ENCODE results near the gene NMD3.
"Not testable (repeated sequence)": the region's sequence is repeated elsewhere in the genome, so short reads cannot be mapped to it uniquely, and the experiment has no call there.

NMD3 gene

DNA sequence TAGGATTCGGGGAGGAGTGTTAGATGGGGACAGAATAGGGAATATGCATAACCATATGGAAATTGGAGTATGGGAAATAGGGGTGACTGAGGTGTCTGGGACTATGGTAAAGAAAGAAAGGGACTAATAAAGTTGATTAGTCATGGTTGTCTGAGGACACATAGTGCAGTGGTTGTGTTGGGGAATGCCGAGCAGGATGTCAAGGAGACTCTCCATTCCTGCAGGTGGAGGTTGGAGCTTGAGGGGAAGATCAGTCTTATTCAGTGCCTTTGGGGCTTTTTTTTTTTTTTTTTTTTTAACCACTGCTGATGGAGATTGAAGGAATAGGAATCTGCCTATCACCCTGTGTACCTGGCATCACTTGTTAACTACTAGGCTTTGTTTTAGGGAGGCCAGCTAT lies 10.8 kb downstream of the NMD3 start:
- DNase-seq = no peak

DNA sequence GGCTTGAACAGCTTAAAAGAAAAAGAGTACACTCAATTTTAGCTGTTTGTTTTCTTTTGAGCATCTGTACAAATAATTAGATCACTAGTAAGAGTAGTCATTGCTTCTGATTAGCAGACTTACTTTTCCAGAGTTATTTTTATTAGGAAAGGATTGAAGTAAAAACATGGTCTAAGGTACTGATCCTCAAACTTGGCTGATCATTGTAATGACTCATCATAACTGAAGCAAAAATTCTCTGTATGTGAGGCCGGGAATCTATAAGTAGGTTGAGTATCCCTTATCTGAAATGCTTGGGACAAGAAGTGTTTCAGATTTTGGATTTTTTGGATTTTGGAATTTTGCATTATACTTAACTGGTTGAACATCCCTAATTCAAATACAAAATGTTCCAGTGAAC lies 12.4 kb downstream of the NMD3 start:
- no peak for DNase-seq

DNA sequence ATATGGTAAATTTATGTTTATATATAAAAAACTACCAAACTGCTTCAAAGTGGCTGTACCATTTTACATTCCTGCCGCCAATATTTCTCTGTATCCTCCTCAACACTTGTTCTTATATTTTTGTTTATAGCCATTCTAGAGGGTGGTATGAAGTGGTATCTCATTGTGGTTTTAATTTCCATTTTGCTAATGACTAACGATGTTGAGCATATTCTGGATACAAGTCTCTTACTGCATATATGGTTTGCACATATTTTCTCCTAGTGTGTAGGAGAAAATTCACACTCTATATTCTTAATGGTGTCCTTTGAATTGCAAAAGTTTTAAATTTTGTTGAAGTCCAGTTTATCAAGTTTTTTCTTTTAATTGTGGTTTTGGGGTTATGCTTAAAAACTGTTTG lies 15.1 kb downstream of the NMD3 start:
- DNase-seq = no peak

DNA sequence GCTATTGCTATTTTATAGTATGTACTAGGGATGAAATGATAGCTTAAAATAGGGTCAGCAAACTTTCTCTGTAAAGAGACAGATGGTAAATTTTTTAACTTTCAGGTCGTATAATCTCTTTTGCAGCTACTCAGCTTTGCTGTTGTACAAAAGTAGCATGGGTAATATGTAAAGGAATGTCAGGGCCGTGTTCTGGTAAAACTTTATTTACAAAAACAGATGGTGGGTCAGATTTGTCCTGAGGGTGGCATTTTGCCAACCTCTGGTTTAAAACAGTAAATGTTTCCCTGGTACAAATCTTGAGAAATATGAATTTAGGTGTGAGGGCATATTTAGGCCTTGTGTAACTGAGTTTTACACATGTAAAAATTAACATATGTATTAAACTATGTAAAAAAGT lies 18.6 kb downstream of the NMD3 start:
- no peak for DNase-seq

DNA sequence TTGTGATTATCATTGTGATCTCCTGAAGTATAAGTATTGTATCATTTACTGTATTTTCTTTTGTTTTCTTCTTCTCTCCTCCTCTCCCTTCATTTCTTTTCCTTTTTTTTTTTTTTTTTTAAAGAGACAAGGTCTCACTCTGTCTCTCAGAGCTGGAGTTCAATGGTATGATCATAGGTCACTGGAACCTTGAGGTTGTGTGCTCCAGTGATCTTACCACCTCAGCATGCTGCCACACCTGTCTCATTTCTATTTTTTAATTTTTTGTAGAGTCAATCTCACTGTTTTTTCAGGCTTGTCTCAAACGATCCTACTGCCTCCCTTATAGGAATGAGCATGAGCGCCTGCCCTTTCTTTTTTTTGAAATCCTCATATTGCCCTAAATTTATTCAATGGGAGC lies 23.4 kb downstream of the NMD3 start:
- DNase-seq = no peak

DNA sequence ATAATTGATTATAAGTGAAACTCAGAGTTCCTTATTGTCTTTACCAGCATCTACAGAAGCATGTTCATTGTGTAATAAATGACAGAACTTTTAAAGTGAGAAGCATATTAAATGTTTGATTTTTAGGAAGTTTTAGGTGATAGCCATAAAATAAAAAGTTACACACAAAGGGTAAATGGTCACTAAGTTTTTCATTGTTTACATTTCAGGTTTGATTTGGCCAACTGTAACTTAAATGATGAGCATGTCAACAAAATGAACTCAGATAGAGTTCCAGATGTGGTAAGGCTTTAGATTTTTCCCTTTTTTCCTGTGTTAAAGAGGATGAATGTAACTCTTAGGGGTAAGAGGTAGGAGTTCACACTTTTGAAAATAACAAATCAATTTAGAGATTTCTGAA lies 25.9 kb downstream of the NMD3 start:
- DNase-seq = no peak

DNA sequence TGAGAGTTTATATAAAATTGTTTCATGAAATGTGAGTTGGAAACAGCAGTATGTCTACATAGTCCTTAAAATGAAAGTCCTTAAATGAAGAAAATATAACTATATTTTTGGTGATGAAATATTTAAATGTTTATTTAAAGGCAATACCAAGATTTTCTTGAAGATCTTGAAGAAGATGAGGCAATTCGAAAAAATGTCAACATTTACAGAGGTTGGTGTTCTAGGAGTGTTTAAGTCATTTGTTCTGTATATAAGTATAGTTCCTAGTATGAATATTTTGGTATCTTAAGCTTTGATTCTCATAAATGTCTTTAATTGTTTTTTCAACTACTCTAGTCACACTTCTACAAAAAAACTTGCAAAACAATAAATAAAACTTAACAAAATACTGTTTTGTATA lies 29.0 kb downstream of the NMD3 start:
- DNase-seq = no peak

DNA sequence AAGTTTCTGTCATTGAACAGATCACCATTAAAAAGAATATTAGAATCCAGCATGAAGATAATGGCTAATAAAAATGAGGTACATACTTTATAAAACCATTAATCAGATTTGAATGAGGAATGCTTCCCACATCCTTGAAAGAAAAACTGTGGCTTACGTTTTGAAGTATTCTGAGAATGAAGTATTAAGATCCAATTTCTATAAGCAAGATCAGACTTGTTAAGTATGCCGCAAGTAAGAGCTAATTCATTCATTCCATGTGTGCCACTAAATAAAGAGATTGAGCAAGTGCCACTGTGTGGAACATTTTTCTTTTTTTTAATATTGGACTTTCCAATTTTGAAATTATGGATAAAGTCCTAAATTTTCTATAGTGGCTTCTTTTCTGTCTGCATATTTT lies 30.6 kb downstream of the NMD3 start:
- no peak for DNase-seq

DNA sequence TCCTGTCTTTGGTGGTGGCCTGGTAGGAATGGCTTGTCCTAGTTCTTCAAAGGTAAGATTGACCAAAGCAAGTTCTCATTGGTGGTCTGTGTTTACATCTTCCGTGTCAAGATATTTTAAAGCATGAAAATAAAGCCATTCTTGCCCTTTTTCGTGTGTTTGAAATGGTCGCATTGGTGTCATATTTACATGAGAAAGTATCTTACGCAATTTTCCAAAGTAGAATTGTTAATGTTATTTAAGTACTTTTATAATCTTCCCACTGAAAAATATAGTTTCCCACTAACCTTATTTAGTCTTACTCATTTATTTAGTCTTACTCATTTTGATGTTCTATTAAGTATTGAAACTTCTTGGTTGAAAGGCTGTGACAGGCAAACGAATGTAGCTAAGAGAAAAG lies 31.0 kb downstream of the NMD3 start:
- no peak for DNase-seq

DNA sequence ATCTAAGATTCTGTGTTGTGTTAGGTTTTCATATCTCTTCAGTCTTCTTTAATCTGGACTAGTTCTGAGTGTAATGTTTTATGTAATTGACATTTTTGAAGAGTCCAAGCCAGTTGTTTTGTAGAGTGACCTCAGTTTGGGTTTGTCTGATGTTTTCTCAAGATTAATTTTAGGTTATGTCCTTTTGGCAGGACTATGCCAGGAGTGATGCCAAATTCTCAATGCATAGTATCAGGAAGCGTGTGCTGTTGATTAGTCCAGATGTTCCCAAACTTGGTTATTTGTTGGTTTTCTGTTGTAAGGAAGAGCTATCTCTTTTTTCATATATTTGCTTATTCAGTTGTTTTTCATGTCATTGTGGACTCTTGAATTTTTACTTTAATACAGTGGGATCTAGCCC lies 32.6 kb downstream of the NMD3 start:
- DNase-seq = no peak

DNA sequence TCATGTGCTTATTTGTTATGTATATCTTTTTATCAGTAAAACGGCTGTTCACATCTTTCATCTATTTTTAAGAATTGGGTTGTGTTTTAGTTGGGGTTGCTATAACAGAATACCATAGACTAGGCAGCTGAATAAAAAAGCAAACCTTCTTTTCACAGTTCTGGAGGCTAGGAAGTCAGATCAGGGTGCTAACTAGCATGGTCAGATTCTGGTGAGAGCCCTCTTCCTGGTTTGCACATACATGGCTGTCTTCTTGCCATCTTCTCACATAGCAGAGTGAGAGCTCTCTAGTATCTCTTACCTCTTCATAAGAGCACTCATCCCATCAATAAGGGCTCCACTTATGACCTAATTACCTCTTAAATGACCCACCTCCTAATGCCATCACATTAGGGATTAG lies 33.8 kb downstream of the NMD3 start:
- DNase-seq = no peak

DNA sequence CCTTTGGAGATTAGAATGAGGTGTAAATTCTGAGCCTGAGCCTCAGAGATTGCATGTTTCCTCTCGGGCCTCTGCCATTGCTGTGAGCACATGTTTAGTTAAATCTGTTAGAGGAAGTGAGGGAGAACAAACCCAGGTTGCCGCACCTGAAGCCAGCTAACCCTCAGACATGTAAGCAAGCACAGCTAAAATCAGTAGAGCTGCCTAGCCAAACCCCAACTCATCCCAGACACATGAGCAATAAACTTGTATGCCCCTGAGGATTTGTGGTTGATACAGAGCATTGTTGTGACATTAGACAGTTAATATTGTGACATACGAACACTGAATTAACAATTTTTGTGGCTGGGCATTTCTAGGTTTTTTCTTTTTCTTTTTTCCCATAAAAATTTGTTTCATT lies 41.9 kb downstream of the NMD3 start:
- DNase-seq = no peak

DNA sequence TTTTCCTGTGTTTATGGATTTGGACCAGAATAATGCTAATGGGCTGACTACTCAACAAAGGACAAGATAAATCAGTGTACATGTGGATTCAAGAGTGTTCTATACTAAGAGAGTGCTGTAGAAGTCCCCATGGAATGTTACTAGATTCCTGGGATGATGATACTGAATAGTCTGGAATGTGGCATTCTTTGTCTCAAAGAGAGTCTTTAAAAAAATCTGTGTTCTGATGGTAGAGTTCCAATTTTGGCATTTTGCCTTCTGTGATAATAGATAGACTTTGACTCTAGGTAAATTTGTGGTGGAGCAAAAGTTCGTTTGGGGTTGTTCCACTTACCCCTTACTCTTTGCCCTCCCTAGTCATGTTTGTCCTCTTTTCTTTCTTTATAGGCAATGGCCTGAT lies 43.7 kb downstream of the NMD3 start:
- DNase-seq = no peak

DNA sequence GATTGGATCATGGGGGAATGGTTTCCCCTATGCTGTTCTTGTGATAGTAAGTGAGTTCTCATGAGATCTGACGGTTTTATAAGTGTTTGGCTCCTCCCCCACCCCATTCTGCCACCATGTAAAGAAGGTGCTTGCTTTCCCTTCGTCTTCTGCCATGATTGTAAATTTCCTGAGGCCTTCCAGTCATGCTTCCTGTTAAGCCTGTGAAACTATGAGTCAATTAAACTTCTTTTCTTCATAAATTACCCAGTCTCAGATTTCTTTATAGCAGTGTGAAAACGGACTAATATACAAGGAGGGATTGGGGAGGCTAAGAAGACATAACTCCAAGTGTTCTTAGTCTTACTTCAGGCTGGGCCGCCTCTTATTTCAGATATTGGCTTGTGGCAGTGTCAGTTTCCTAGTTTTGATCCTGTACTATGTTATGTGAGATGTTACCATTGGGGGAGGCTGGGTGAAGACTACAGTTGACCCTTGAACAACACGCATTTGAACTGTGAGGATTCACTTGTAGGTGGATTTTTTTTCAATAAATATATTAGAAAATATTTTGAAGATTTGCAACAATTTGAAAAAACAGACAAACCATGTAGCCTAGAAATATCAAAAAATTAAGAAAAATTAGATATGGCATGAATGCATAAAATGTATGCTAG lies 44.9 kb downstream of the NMD3 start:
- DNase-seq = no peak

DNA sequence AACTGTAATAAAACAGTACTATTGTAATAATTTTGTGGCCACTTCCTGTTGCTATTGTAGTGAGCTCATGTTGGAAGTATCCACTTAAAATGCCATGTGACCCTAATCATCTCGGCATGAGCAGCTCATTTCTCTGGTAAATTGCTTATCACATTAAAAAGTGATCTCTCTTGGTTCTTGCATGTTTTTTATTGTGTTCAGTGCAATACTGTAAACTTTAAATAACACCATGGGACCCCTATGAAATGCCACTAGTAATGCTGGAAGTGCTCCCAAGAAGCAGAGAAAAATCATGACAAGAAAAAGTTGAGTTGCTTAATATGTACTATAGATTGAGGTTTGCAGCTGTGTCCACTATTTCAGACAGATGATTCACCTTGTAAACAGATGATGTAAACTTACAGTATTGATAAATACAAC lies 45.6 kb downstream of the NMD3 start:
- DNase-seq = no peak

DNA sequence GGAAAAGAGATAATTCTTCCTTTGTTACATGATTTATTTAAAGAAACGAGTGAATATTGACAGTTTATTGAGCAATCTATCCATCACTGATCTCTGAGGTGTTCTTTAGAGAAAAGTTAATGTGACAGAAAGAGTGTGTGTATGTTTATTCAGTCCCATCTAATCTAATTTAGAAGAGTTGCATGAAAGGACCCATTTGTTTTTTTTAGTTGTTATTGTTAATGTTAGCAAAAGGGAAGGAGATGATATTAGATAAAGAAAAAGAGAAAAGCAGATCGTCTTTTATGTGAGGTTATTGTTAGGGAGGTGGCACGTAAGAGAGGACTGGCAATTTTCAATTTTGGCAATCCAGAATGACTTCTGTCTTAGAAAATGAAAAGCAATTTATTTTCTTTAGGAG lies 46.5 kb downstream of the NMD3 start:
- no peak for DNase-seq

DNA sequence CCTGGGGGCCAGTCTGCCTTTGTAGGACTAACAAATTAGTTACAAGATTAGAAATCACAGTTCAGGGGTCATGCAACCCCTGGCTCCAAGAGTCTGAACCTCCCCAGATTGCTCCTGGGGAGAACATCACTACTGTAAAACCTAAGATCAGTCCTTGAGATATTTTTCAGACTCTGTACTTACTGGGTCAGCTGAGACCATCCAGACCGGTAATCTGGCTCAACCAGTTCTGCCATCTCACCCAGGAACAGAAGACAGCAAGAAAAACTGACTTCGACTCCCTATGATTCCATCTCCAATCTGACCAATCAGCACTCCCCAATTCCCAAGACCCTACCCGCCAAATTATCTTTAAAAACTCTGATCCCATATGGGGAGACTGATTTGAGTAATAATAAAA lies 47.5 kb downstream of the NMD3 start:
- DNase-seq = no peak

DNA sequence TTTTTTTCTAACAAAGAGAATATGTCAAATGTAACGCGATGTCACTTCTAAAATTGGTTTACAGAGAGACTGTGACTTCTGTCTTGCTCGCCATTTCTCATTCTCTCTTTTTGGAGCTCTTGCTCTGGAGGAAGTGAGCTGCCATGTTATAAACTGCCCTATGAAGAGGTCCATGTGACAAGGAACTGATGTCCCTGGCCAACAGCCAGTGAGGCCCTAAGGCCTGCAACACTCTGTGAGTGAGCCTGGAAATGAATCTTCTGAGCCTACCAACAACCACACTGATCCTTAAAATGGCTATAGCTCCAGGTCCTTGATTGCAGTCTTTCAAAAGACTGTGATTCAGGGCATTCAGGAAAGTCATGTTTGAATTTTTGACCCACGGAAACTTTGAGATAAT lies 49.9 kb downstream of the NMD3 start:
- DNase-seq = no peak

DNA sequence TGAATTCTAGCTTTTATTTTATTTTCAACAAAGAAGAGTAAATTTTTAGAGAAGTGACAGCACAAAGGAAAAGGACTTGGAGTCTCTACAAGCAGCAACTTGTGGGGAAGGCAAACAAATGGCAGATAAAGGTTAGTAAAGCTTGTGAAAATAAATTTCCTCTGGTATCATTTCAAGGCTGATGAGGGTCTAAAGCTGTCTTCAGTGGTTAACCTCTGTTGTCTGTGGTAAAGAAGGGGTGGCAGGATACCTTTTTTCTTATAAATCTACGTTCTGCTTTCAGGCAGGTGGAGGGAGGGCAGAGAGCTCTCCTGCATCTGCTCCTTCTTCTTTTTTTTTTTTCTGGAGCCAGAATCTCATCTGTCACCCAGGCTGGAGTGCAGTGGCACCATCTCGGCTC lies 50.5 kb downstream of the NMD3 start:
- DNase-seq = no peak

DNA sequence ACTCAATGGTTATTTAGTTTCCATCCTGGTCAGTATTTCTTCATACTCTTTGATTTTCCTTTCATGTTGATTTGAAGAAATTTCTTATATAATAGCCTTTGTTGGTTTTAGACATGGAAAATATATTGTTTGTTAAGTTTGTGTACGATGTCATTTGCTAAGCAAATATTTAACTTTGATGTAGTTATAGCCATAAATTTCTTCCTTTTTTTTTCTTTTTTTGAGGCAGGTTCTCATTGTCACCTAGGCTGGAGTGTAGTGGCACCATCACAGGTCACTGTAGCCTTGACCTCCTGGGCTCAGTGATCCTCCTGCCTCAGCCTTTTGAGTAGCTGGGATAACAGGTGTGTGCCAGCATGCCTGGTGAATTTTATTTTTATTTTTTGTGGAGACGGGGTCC lies 51.4 kb downstream of the NMD3 start:
- no peak for DNase-seq

DNA sequence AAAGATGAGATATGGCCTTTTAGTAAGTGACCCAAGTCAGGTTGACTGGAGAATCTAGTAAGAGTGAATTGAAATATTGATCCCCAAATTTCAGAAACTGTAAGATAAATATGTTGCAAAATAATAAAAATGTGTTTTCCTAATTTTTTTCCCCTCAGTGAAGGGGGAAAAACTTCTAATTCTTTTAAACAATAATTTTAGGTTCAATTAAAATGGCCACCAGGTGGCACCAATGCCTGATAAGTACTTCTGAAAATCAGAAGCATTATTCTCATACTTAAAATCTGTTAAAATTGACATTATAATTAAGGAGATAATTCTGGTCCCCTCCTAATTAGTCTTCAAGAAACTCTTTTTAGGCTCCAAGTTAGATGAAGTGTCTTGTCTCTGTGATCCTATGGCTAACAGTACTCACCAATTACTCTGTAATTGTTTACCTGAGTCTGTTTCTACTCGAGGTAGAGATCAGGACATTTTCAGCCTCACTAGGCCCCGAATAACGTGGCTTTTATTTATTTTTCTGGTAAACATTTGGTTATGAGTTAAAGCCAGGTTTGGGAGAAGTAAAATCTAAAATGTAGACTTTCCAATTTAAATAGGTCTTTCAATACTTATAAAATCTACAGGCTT lies 52.6 kb downstream of the NMD3 start:
- DNase-seq = no peak

DNA sequence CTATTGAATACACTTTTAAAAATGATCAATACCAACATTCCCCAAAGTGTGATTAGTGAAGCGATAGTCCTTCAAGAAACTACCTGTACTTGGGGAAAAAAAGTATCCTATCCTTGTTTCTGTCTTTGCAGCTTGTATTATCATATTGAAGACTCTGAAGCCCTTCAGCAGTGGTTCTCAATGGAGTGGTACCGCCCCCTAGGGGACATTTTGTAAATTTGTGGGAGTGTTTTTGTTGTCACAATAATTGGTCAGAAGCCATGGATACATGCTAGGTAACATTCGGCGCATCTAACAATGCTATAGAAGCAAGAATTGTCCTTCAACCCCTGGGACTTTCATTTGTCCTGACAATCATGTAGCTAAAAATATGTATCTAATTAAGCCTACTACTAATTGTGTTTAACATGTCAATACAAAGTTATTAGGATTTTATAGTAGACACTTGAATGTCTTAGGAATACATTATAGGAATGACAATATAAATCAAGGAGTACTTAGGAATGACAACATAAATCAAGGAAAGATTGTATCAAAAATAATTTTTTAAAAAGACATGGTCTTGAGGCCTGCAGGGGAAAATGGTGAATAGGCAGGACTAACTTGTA lies 53.7 kb downstream of the NMD3 start:
- DNase-seq = no peak

DNA sequence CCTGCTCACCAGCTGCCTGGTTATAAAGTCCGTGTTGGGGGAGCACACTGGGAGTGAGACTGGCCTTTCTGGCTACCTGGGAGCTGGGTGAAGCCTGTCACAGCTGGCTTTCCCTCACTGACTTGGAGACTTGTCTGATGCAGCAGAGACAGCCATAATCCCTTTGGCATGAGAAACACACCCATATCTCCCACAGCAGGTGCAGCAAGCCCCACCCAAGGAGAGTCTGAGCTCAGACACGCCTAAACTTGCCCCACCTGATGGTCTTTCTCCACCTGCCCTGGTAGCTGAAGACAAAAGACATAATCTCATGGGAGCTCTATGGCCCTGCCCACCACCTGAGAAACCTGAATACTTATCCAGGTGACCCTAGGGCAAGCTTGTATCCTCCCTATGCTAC lies 54.8 kb downstream of the NMD3 start:
- no peak for DNase-seq

DNA sequence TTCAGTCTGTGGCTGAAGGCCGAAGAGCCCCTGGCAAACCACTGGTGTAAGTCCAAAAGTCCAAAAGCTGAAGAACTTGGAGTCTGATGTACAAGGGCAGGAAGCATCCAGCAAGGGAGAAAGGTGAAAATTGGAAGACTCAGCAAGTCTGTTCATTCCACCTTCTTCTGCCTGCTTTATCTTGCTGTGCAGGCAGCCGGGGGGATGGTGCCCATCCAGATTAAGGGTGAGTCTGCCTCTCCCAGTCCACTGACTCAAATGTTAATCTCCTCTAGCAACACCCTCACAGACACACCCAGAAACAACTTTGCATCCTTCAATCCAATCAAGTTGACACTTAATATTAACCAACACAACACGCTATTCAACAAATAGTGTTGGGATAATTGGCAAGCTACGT lies 61.3 kb downstream of the NMD3 start:
- not testable (repeated sequence) for DNase-seq

DNA sequence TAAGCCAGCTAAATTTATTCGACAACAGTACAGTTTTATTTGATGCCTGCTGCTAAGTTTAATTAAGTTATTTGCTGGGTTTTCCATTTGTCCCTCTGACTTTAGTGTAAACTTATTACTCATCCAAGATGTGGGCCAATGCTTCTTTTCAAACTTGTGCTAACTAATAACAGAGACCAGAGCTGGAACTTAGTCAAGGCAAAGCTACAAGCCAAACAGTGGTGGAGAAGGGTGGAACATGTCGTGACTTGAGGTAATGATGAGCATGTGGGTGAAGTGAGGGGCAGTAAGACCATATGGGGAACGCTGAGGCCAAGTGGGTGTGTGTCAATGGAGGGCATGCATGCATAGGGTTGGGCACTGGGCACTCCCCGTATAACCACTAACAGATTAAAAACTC lies 63.9 kb downstream of the NMD3 start:
- DNase-seq = no peak
